ENCODE measurements around the gene RPL5. TPM values are rescaled to one million over a fixed set of nuclear protein-coding genes. Genes with fewer than 3 reads are reported as not detected.

Gene RPL5
- total RNA-seq, 1 donor from 2014 or later, result 1,528 TPM

GRCh38 chr1:92872719-92873118, 40.9 kb downstream of the RPL5 start:
- Mint-ChIP-seq H3K4me1 (peaks cover 6% of the 10 kb centered on the region), H3K27ac (ENCODE audit: unreplicated experiment) (no peak overlapping the region), H3K4me3 (no peak overlapping the region), H3K27me3 (ENCODE audit: low read depth) (no peaks in the 10 kb centered on the region), H3K9me3 (peaks cover 3% of the 10 kb centered on the region), H3K36me3 (ENCODE audit: low read depth) (no peaks in the 10 kb centered on the region)
- DNase-seq (ENCODE audit: low read depth, low spot score), result no peak
- no peak for TF ChIP-seq CTCF (conservative IDR thresholded peaks at IDR 0.05)

GRCh38 chr1:92874987-92875386, 43.1 kb downstream of the RPL5 start:
- Mint-ChIP-seq H3K4me3 (no peak overlapping the region), H3K36me3 (ENCODE audit: low read depth) (no peaks in the 10 kb centered on the region)

GRCh38 chr1:92876351-92876750, 44.5 kb downstream of the RPL5 start:
- Mint-ChIP-seq H3K4me3 (no peak overlapping the region), H3K27ac (ENCODE audit: unreplicated experiment) (peak overlapping the region; percentile 15), H3K27me3 (ENCODE audit: low read depth) (no peaks in the 10 kb centered on the region), H3K4me1 (peaks cover 6% of the 10 kb centered on the region), H3K9me3 (peaks cover 3% of the 10 kb centered on the region), H3K36me3 (ENCODE audit: low read depth) (no peaks in the 10 kb centered on the region)
- DNase-seq (ENCODE audit: low read depth, low spot score), result no peak
- no peak for TF ChIP-seq CTCF (conservative IDR thresholded peaks at IDR 0.05)

More at GRCh38 chr1:92874987-92875386, 43.1 kb downstream of the RPL5 start:
- H3K9me3 Mint-ChIP-seq, result peaks cover 3% of the 10 kb centered on the region
- H3K27ac Mint-ChIP-seq (ENCODE audit: unreplicated experiment), result no peak overlapping the region
- no peak for TF ChIP-seq CTCF (conservative IDR thresholded peaks at IDR 0.05)
- no peaks in the 10 kb centered on the region for H3K27me3 Mint-ChIP-seq (ENCODE audit: low read depth)
- DNase-seq (ENCODE audit: low read depth, low spot score), result no peak
- H3K4me1 Mint-ChIP-seq, result peaks cover 6% of the 10 kb centered on the region

GRCh38 chr1:92877081-92877711, 45.4 kb downstream of the RPL5 start:
- H3K4me1 Mint-ChIP-seq, result peaks cover 6% of the 10 kb centered on the region
- DNase-seq (ENCODE audit: low read depth, low spot score), result no peak
- no peak for TF ChIP-seq CTCF (conservative IDR thresholded peaks at IDR 0.05)
- H3K4me3 Mint-ChIP-seq, result no peak overlapping the region
- no peak overlapping the region for H3K27ac Mint-ChIP-seq (ENCODE audit: unreplicated experiment)
- H3K36me3 Mint-ChIP-seq (ENCODE audit: low read depth), result no peaks in the 10 kb centered on the region
- H3K27me3 Mint-ChIP-seq (ENCODE audit: low read depth), result no peaks in the 10 kb centered on the region
- peaks cover 3% of the 10 kb centered on the region for H3K9me3 Mint-ChIP-seq

- H3K36me3 Mint-ChIP-seq (ENCODE audit: low read depth), result no peaks in the 10 kb centered on the region
- no peak overlapping the region for H3K27ac Mint-ChIP-seq (ENCODE audit: unreplicated experiment)
- peaks cover 6% of the 10 kb centered on the region for H3K4me1 Mint-ChIP-seq
- no peaks in the 10 kb centered on the region for H3K9me3 Mint-ChIP-seq
- H3K27me3 Mint-ChIP-seq (ENCODE audit: low read depth), result no peaks in the 10 kb centered on the region
- H3K4me3 Mint-ChIP-seq, result no peak overlapping the region
- no peak for TF ChIP-seq CTCF (conservative IDR thresholded peaks at IDR 0.05)
- no peak for DNase-seq (ENCODE audit: low read depth, low spot score)
Measured at GRCh38 chr1:92877792-92878191, 46.0 kb downstream of the RPL5 start.

All from neural crest cell (in vitro differentiated cells).